SK-N-SH treated with all-trans-retinoic acid at 6 μM for 48 hours (cell line): ENCODE data around the gene MAN1A1.

Source experiments
- RARB ChIP-seq: fragments of 250-450 bp; sonication (Bioruptor Pico); IDR thresholded peaks from 2 replicates; pipeline ENCODE4 v1.8.0; 2021; ENCODE audit warnings: mild to moderate bottlenecking, moderate library complexity
- SNAI2 ChIP-seq: fragments of 250-450 bp; sonication (Bioruptor Pico); IDR thresholded peaks from 2 replicates; pipeline ENCODE4 v1.5.0; 2020; ENCODE audit warnings: mild to moderate bottlenecking, moderate library complexity
- ZNF70 ChIP-seq: fragments of 450-650 bp; formaldehyde crosslinking; IDR thresholded peaks from 2 replicates; pipeline ENCODE4 v1.5.0; 2020; ENCODE audit warnings: mild to moderate bottlenecking, moderate library complexity
- ZNF8 ChIP-seq: fragments of 450-650 bp; formaldehyde crosslinking; IDR thresholded peaks from 2 replicates; pipeline ENCODE4 v1.5.0; 2020; ENCODE audit warnings: mild to moderate bottlenecking, moderate library complexity

DNA sequence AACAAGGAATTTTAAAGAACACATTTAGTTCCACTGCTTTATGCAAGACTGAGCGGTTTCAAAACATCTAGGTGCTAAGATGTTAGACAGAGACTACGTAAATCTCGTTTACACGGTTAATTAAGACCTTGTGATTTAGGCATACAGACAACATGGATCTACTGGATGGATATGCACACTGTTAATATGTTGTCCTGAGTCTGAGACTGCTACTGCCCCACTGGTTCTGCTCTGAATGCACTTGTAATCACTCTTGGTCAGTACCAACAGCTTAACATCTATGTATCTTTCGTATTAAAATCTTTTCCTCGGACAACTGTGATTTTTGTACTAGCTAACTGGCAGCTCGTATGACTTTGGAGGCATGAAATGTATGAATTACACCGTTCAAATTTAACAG, 3.1 kb downstream of the MAN1A1 start:
- TF ChIP-seq ZNF8: no peak
- no peak for TF ChIP-seq RARB (CRISPR knock-in tag)
- no peak for TF ChIP-seq SNAI2
- TF ChIP-seq ZNF70: no peak
